Kidney (tissue), 14 donors: ENCODE measurements around the gene PCSK1. TPM values are rescaled to one million over a fixed set of nuclear protein-coding genes. Genes with fewer than 3 reads are reported as not detected.

Source experiments
- DNase-seq, 5 donors: peaks; one replicate each; pipeline ENCODE4 v3.0.0-alpha.2; 2013 to 2020
- FAIRE-seq: peaks from 2 replicates; lab custom pipeline; 2012; peaks lifted over from hg19 to GRCh38; lab: Jason Lieb, UNC
- H3K27ac ChIP-seq, 2 donors: one replicate each; pipeline ENCODE4 v1.7.0; 2013; ENCODE audit warnings: low read depth in 2 of 2, low read length in 2 of 2, inconsistent platforms in 1 of 2
- H3K27me3 ChIP-seq: one replicate; pipeline ENCODE4 v1.7.1; 2013; ENCODE audit warnings: low read length, inconsistent platforms; ENCODE audit not compliant: control insufficient read depth, insufficient read depth
- H3K36me3 ChIP-seq, 3 donors: one replicate each; pipeline versions ENCODE4 v1.7.0 to v1.7.1; 2013; ENCODE audit warnings: low read length in 3 of 3, control low read depth in 1 of 3, inconsistent platforms in 1 of 3; ENCODE audit not compliant: insufficient read depth in 3 of 3, control insufficient read depth in 2 of 3
- H3K4me1 ChIP-seq, 3 donors: one replicate each; pipeline versions ENCODE4 v1.7.0 to v1.7.1; 2013; ENCODE audit warnings: low read length in 3 of 3, inconsistent platforms in 1 of 3, low read depth in 1 of 3; ENCODE audit not compliant: control insufficient read depth in 2 of 3, insufficient read depth in 2 of 3
- H3K4me3 ChIP-seq, 3 donors: one replicate each; pipeline versions ENCODE4 v1.7.0 to v1.8.1; 2013; ENCODE audit warnings: low read length in 3 of 3, control low read depth in 1 of 3, inconsistent platforms in 1 of 3
- H3K9ac ChIP-seq, 3 donors: one replicate each; pipeline versions ENCODE4 v1.7.0 to v1.7.1; 2013; ENCODE audit warnings: low read length in 3 of 3, control low read depth in 1 of 3, inconsistent platforms in 1 of 3
- H3K9me3 ChIP-seq, 3 donors: one replicate each; pipeline versions ENCODE4 v1.7.0 to v1.7.1; 2013; ENCODE audit warnings: low read length in 3 of 3, control low read depth in 1 of 3, inconsistent platforms in 1 of 3; ENCODE audit not compliant: control insufficient read depth in 2 of 3, insufficient read depth in 1 of 3
- CTCF ChIP-seq: IDR thresholded peaks from 3 replicates; pipeline ENCODE4 v1.5.1; 2012; ENCODE audit warnings: mild to moderate bottlenecking, moderate library complexity, borderline replicate concordance; ENCODE audit not compliant: insufficient read depth; ENCODE audit errors: extremely low read depth
- intact Hi-C: fragments of 100-400 bp; cut with DNase I; formaldehyde crosslinking; loops from one replicate; pipeline ENCODE4 v1.11.1; 2022
- polyA plus RNA-seq: library from polyadenylated mRNA; stranded (reverse); fragments of 350-450 nt; fragmentation: Illumina TruSeq; extraction: RNeasy Lipid Tissue Mini Kit (QIAGEN cat#74804); gene quantifications from one replicate; pipeline ENCODE4 v1.2.3, GENCODE V29; 2014; ENCODE audit warnings: low read depth, low replicate concordance; ENCODE audit not compliant: insufficient read depth
- total RNA-seq: library from RNA; stranded (reverse); fragmentation: NEBNext Ultra II Directional; extraction: Animal tissue kit (Norgen Biotek cat#: 25700); gene quantifications from one replicate; pipeline ENCODE4 v1.2.1, GENCODE V29; 2021
- donor health status: control.
- donor health status: control.
- donor health status: control.
- donor health status: control.
- donor health status: control.
- donor health status: DM: yes; HTN: yes; CAD: no.
- donor health status: Normal renal cell carcinoma (clear cell type).

PCSK1 gene
- total and polyA plus RNA-seq, 2 donors from 2014 or later, result 0.13 to 1.0 TPM

GRCh38 chr5:96342581-96342980 lies 90.5 kb downstream of the PCSK1 start:
- Histone ChIP-seq H3K9ac (no peak overlapping the region), H3K27me3 (no peaks in the 10 kb centered on the region), H3K9me3 (no peaks in the 10 kb centered on the region), H3K4me1 (peaks cover 0 to 17% (median 6%) of the 10 kb centered on the region in 3 donors), H3K36me3 (no peaks in the 10 kb centered on the region), H3K4me3 (no peak overlapping the region), H3K27ac (no peak overlapping the region)
- TF ChIP-seq CTCF, result no peak
- DNase-seq, result no peak
- intact Hi-C loops, result no loop called here
- FAIRE-seq, result no peak

Other genes starting within 250 kb of the PCSK1 start
- 282 TPM for gene CAST, start 229.1 kb upstream of the PCSK1 start, total RNA-seq
- gene CAST, start 229.1 kb upstream of the PCSK1 start, polyA plus RNA-seq, result 83.2 TPM